Activated CD4-positive, alpha-beta T cell treated with anti-CD3 and anti-CD28 coated beads, Interleukin-2, Interleukin-4, amounts not matched to agents 100 ng/mL and 50 ng/mL, durations not matched to agents 16 hours and 8 hours (primary cell): Measurements from ENCODE around the gene NOTCH4.

Experiments
- DNase-seq: peaks from one replicate; pipeline ENCODE4 v3.0.0-alpha.2; 2020; ENCODE audit warnings: low spot score

NOTCH4 gene

GRCh38 chr6:32181148-32181702 lies 42.6 kb downstream of the NOTCH4 start:
- DNase-seq = no peak

GRCh38 chr6:32179766-32180405 lies 44.0 kb downstream of the NOTCH4 start:
- DNase-seq = no peak

GRCh38 chr6:32178547-32179440 lies 45.1 kb downstream of the NOTCH4 start:
- no peak for DNase-seq

- peak; percentile 99 for DNase-seq
Measured at GRCh38 chr6:32177788-32178546, 45.9 kb downstream of the NOTCH4 start, which contains the start of gene RNF5. RNF5 (plus strand) TSS chr6:32178405; CDS start chr6:32178512, 107 bp downstream.

GRCh38 chr6:32177183-32177787 lies 46.6 kb downstream of the NOTCH4 start:
- peak; percentile 42 for DNase-seq

- no peak for DNase-seq
Measured at GRCh38 chr6:32176476-32177182, 47.2 kb downstream of the NOTCH4 start.

GRCh38 chr6:32175711-32176475 lies 48.0 kb downstream of the NOTCH4 start, which contains the start of gene AGPAT1:
AGPAT1 (minus strand) TSS chr6:32176084; CDS start chr6:32171496, 4,588 bp downstream.
- DNase-seq = peak; percentile 97

- DNase-seq = no peak
Measured at GRCh38 chr6:32175322-32175710, 48.6 kb downstream of the NOTCH4 start.

GRCh38 chr6:32174416-32174815 lies 49.5 kb downstream of the NOTCH4 start:
- no peak for DNase-seq

GRCh38 chr6:32173051-32173727 lies 50.7 kb downstream of the NOTCH4 start:
- no peak for DNase-seq

GRCh38 chr6:32171234-32171633 lies 52.6 kb downstream of the NOTCH4 start:
- no peak for DNase-seq

GRCh38 chr6:32170294-32170693 lies 53.6 kb downstream of the NOTCH4 start:
- DNase-seq = no peak

GRCh38 chr6:32168807-32169591 lies 54.9 kb downstream of the NOTCH4 start:
- DNase-seq = no peak

GRCh38 chr6:32168350-32168749 lies 55.5 kb downstream of the NOTCH4 start:
- DNase-seq = no peak

- no peak for DNase-seq
Measured at GRCh38 chr6:32167761-32168262, 56.1 kb downstream of the NOTCH4 start.

- no peak for DNase-seq
Measured at GRCh38 chr6:32167154-32167760, 56.6 kb downstream of the NOTCH4 start.

- DNase-seq = no peak
Measured at GRCh38 chr6:32166411-32167061, 57.3 kb downstream of the NOTCH4 start.

- no peak for DNase-seq
Measured at GRCh38 chr6:32164295-32164694, 59.6 kb downstream of the NOTCH4 start, which contains the start of gene EGFL8. EGFL8 (plus strand) TSS chr6:32164595; CDS start chr6:32166166, 1,571 bp downstream.
